SU-DHL-6 (cell line): ENCODE data around the gene DMRT1.
"Not testable (repeated sequence)": the region's sequence is repeated elsewhere in the genome, so short reads cannot be mapped to it uniquely, and the experiment has no call there.

Source experiments
- H2AFZ ChIP-seq: fragments of 200-600 bp; sonication (generic); 2 replicates; pipeline ENCODE4 v1.6.1; 2014; ENCODE audit warnings: low read depth, mild to moderate bottlenecking, moderate library complexity, mixed read lengths, antibody characterized with exemption, low read length; ENCODE audit not compliant: severe bottlenecking
- H3F3A ChIP-seq: fragments of 200-600 bp; shearing (Covaris generic); 2 replicates; pipeline ENCODE4 v1.6.0; 2016; ENCODE audit warnings: antibody characterized with exemption, mild to moderate bottlenecking; ENCODE audit not compliant: insufficient read depth
- H3K27ac ChIP-seq: fragments of 200-600 bp; sonication (generic); 2 replicates; pipeline ENCODE4 v1.5.1; 2016; ENCODE audit warnings: low read depth, mild to moderate bottlenecking, low read length, moderate library complexity, mixed read lengths
- H3K27me3 ChIP-seq: fragments of 200-600 bp; sonication (generic), shearing (Covaris generic); 2 replicates; pipeline ENCODE4 v1.6.0; 2014; ENCODE audit warnings: mild to moderate bottlenecking, low read length
- H3K36me3 ChIP-seq: fragments of 200-600 bp; sonication (generic); 2 replicates; pipeline ENCODE4 v1.6.1; 2014; ENCODE audit warnings: mild to moderate bottlenecking, low read length, mixed read lengths
- H3K4me2 ChIP-seq: fragments of 300-600, 200-600 bp; shearing (Covaris generic), sonication (generic); 2 replicates; pipeline ENCODE4 v1.6.0; 2014; ENCODE audit warnings: low read length, low read depth, mild to moderate bottlenecking; ENCODE audit not compliant: poor library complexity, severe bottlenecking
- H3K4me3 ChIP-seq: fragments of 200-600 bp; sonication (generic); 2 replicates; pipeline ENCODE4 v1.5.1; 2014; ENCODE audit warnings: antibody characterized with exemption, low read length, mild to moderate bottlenecking, mixed read lengths; ENCODE audit not compliant: insufficient read depth, poor library complexity, severe bottlenecking
- H3K79me2 ChIP-seq: fragments of 200-600 bp; sonication (generic); 2 replicates; pipeline ENCODE4 v1.6.1; 2014; ENCODE audit warnings: mild to moderate bottlenecking, low read length, moderate library complexity; ENCODE audit not compliant: insufficient read depth
- H3K9ac ChIP-seq: fragments of 200-600 bp; sonication (generic); 2 replicates; pipeline ENCODE4 v1.7.0; 2014; ENCODE audit warnings: mild to moderate bottlenecking, low read length
- H3K9me2 ChIP-seq: fragments of 200-600 bp; sonication (generic); replicated peaks from 2 replicates; pipeline ENCODE4 v1.6.1; 2014; ENCODE audit warnings: low read length; ENCODE audit not compliant: insufficient read depth
- H3K9me3 ChIP-seq: fragments of 200-600 bp; sonication (generic); 2 replicates; pipeline ENCODE4 v1.6.1; 2014; ENCODE audit warnings: low read length, mixed read lengths; ENCODE audit not compliant: insufficient read depth
- H4K20me1 ChIP-seq: fragments of 200-600 bp; sonication (generic); 2 replicates; pipeline ENCODE4 v1.6.1; 2014; ENCODE audit warnings: low read depth, mild to moderate bottlenecking, antibody characterized with exemption, low read length, moderate library complexity, mixed read lengths
- CTCF ChIP-seq: fragments of 200-600 bp; sonication (generic); IDR thresholded peaks from one replicate; pipeline ENCODE4 v1.5.1; 2017; ENCODE audit warnings: antibody characterized with exemption, mild to moderate bottlenecking, low read length, moderate library complexity; ENCODE audit not compliant: insufficient read depth, poor library complexity, severe bottlenecking
- EZH2phosphoT487 ChIP-seq: fragments of 200-600 bp; sonication (generic), shearing (Covaris generic); conservative IDR thresholded peaks from 2 replicates; pipeline ENCODE4 v1.6.1; 2018; ENCODE audit warnings: mild to moderate bottlenecking, antibody characterized with exemption, low read length, moderate library complexity, mixed read lengths

The DMRT1 gene

DNA sequence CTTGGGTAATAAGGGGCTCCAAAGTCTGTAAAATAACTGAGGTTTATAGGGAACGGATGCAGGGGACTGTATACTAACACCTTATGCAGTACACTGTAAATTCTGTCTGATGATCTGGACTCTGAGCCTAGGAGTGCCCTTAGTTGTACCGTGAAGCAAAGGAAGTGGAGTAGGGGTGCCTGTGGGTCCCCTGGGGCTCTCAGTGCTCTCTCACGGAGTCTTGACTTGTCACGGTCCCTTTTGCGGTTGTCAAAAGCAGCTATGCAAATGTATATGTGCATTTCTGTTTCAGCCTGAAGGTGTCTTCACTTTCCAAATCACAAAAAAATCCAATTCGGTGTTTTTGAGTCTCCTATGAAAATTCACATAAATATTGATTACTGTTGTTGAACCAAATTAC, 17.8 kb downstream of the DMRT1 start:
- H3K79me2 ChIP-seq: no peaks in the 10 kb centered on the region
- peak overlapping the region; percentile 45 for H3K4me2 ChIP-seq
- H4K20me1 ChIP-seq: no peaks in the 10 kb centered on the region
- no peaks in the 10 kb centered on the region for H3K36me3 ChIP-seq
- peak overlapping the region; percentile 5 for H2AFZ ChIP-seq
- peak overlapping the region; percentile 11; the same call in 1 of the 2 replicates for H3K27ac ChIP-seq
- H3K9me2 ChIP-seq: no peaks in the 10 kb centered on the region
- TF ChIP-seq CTCF (no peak), EZH2phosphoT487 (no peak)
- peak overlapping the region; percentile 2 for H3K4me3 ChIP-seq
- H3K9ac ChIP-seq: no peak overlapping the region; the same call in 1 of the 2 replicates
- no peaks in the 10 kb centered on the region for H3F3A ChIP-seq
- H3K27me3 ChIP-seq: no peaks in the 10 kb centered on the region
- H3K9me3 ChIP-seq: no peaks in the 10 kb centered on the region

DNA sequence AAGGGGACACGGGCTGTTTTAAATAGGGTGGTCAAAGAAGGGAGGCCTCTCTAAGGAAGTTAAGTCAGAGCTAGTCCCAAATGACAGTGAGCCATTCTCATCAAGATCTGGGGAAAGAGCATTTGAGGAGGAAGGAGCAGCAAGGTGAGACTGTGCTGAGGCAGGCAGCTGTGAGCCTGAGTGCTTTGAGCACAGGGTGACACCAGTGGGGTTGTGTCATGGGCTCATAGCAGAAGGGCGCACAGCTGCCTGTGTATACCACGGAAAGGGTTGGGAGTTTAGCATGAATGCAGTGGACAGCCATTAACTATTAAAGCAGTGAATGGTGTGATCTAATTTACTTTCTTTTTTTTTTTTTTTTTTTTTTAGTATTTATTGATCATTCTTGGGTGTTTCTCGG, 19.2 kb downstream of the DMRT1 start:
- H3K4me2 ChIP-seq: no peak overlapping the region
- H3K9ac ChIP-seq: no peak overlapping the region
- H3K36me3 ChIP-seq: no peaks in the 10 kb centered on the region
- H2AFZ ChIP-seq: no peak overlapping the region
- H3K9me3 ChIP-seq: no peaks in the 10 kb centered on the region
- no peak overlapping the region for H3K4me3 ChIP-seq
- no peaks in the 10 kb centered on the region for H3K27me3 ChIP-seq
- H4K20me1 ChIP-seq: no peaks in the 10 kb centered on the region
- no peak overlapping the region for H3K27ac ChIP-seq
- H3K9me2 ChIP-seq: no peaks in the 10 kb centered on the region
- TF ChIP-seq CTCF (no peak), EZH2phosphoT487 (no peak)
- H3K79me2 ChIP-seq: no peaks in the 10 kb centered on the region
- no peaks in the 10 kb centered on the region for H3F3A ChIP-seq

DNA sequence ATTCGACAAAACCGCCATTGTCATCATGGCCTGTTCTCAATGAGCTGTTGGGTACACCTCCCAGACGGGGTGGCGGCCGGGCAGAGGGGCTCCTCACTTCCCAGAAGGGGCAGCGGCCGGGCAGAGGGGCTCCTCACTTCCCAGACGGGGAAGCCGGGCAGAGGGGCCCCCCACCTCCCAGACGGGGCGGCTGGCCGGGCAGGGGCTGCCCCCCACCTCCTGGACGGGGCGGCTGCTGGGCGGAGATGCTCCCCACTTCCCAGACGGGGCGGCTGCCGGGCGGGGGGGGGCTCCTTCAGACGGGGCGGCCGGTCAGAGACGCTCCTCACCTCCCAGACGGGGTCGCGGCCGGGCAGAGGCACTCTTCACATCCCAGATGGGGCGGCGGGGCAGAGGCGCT, 20.0 kb downstream of the DMRT1 start:
- not testable (repeated sequence) for H3K36me3 ChIP-seq, H3K4me3 ChIP-seq, H3K9me2 ChIP-seq, H3K9ac ChIP-seq, H4K20me1 ChIP-seq, H3K27ac ChIP-seq, H3F3A ChIP-seq, H2AFZ ChIP-seq, H3K27me3 ChIP-seq, H3K4me2 ChIP-seq, H3K79me2 ChIP-seq, H3K9me3 ChIP-seq

DNA sequence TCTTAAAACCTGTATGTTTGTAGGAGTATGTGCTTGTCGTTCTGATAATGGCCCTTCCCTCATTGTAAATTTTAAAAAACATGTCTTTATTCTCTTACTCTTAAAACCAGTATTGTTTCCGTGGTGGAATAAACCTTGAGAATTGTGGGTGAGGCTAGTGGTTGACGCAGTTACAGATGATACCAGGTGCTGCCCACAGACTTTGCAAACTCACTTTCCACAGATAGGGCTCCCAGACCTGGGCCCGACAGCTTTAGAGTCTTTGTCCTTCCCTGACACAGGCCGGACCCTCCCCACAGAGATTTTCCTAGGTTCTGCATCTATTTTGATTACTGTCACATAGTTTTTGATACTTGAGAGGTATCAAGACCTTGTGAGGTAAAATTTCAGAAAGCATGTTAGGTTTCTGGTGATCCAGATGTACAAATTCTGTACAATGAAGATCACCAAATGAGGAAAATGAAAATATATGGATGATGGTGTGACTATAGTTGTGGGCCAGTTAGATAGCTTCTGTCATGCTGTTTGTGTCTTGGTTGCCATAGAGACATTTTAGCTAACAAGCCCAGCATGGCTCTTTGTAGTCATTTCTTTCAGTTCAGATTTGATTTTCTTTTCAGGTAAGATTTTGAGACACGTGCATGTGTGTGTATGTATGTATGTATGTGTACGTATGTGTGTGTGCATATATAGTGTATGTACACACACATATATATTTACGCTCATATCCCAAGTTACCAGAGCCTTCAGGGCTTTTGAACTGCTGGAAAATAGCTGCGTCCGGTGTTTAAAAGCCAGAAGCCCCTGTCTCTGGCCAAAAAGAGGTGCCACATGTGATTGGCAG, 33.8 kb downstream of the DMRT1 start:
- no peak overlapping the region for H3K4me3 ChIP-seq
- H3K9me3 ChIP-seq: no peaks in the 10 kb centered on the region
- no peaks in the 10 kb centered on the region for H3K9me2 ChIP-seq
- no peaks in the 10 kb centered on the region for H3K27me3 ChIP-seq
- no peaks in the 10 kb centered on the region for H4K20me1 ChIP-seq
- H3K4me2 ChIP-seq: no peak overlapping the region
- no peaks in the 10 kb centered on the region for H3K36me3 ChIP-seq
- H3K27ac ChIP-seq: no peak overlapping the region
- no peaks in the 10 kb centered on the region for H3F3A ChIP-seq
- no peaks in the 10 kb centered on the region for H3K79me2 ChIP-seq
- TF ChIP-seq CTCF (no peak), EZH2phosphoT487 (no peak)
- H2AFZ ChIP-seq: no peak overlapping the region
- no peak overlapping the region for H3K9ac ChIP-seq
